Osteoblast (primary cell): ENCODE measurements around the gene ASB2. TPM values are rescaled to one million over a fixed set of nuclear protein-coding genes. Genes with fewer than 3 reads are reported as not detected.

Experiments
- DNase-seq: peaks from one replicate; pipeline ENCODE4 v3.0.0; 2011; ENCODE audit warnings: low spot score, mixed read lengths; ENCODE audit not compliant: insufficient read length; ENCODE audit errors: missing footprints
- H2AFZ ChIP-seq: 2 replicates; pipeline ENCODE4 v1.6.0; 2011; ENCODE audit warnings: mild to moderate bottlenecking, low read length
- H3K27ac ChIP-seq: 2 replicates; pipeline ENCODE4 v1.5.1; 2011; ENCODE audit warnings: mild to moderate bottlenecking, low read depth, low read length, moderate library complexity
- H3K27me3 ChIP-seq: 2 replicates; pipeline ENCODE4 v1.6.0; 2012; ENCODE audit warnings: mild to moderate bottlenecking, control low read depth, inconsistent platforms, low read length, moderate library complexity; ENCODE audit not compliant: insufficient read depth
- H3K36me3 ChIP-seq: 2 replicates; pipeline ENCODE4 v1.5.1; 2011; ENCODE audit warnings: mild to moderate bottlenecking, low read length, control low read depth, moderate library complexity; ENCODE audit not compliant: insufficient read depth
- H3K4me1 ChIP-seq: 2 replicates; pipeline ENCODE4 v1.5.1; 2011; ENCODE audit warnings: mild to moderate bottlenecking, low read length, control low read depth, moderate library complexity; ENCODE audit not compliant: insufficient read depth
- H3K4me2 ChIP-seq: 2 replicates; pipeline ENCODE4 v1.6.0; 2011; ENCODE audit warnings: mild to moderate bottlenecking, low read length; ENCODE audit not compliant: insufficient read depth
- H3K4me3 ChIP-seq: fragments of 200-600 bp; sonication (generic); 3 replicates; pipeline ENCODE4 v1.5.1; 2012; ENCODE audit warnings: mild to moderate bottlenecking, low read length, inconsistent platforms; ENCODE audit not compliant: insufficient read depth
- H3K79me2 ChIP-seq: 2 replicates; pipeline ENCODE4 v1.6.0; 2012; ENCODE audit warnings: mild to moderate bottlenecking, low read length, control low read depth, inconsistent platforms; ENCODE audit not compliant: insufficient read depth
- H3K9me3 ChIP-seq: 2 replicates; pipeline ENCODE4 v1.5.1; 2011; ENCODE audit warnings: low read depth, low read length, control low read depth
- H4K20me1 ChIP-seq: 2 replicates; pipeline ENCODE4 v1.6.0; 2012; ENCODE audit warnings: mild to moderate bottlenecking, low read length, control low read depth; ENCODE audit not compliant: insufficient read depth
- total RNA-seq: library from RNA; depleted of rRNA; stranded (reverse); fragments of >200 nt; gene quantifications from 2 replicates; pipeline ENCODE4 v1.2.3, GENCODE V29; 2012
- TF ChIP-seq, protein P1 (sequence below): IDR thresholded peaks from 2 replicates; pipeline ENCODE4 v1.5.1; 2011; ENCODE audit warnings: mild to moderate bottlenecking, low read depth, low read length, moderate library complexity; ENCODE audit errors: extremely low read depth

ASB2 gene
- 0.88 and 1.1 TPM in 2 replicates for total RNA-seq

GRCh38 chr14:93976477-93977057, at the start of gene ASB2:
ASB2 (minus strand) TSS chr14:93976570; CDS start chr14:93964539, 12,031 bp downstream.
- Histone ChIP-seq H3K4me1 (peaks cover 10% of the 10 kb centered on the region), H4K20me1 (no peaks in the 10 kb centered on the region), H3K27ac (no peak within 1 kb of the TSS), H3K36me3 (no peaks in the 10 kb centered on the region), H3K79me2 (no peaks in the 10 kb centered on the region), H2AFZ (peak within 1 kb of the TSS; percentile 72), H3K27me3 (no peaks in the 10 kb centered on the region), H3K4me3 (peak within 1 kb of the TSS; percentile 20), H3K4me2 (peak within 1 kb of the TSS; percentile 69), H3K9me3 (no peaks in the 10 kb centered on the region)
- DNase-seq = peak; percentile 74
- TF ChIP-seq, protein P1, sequence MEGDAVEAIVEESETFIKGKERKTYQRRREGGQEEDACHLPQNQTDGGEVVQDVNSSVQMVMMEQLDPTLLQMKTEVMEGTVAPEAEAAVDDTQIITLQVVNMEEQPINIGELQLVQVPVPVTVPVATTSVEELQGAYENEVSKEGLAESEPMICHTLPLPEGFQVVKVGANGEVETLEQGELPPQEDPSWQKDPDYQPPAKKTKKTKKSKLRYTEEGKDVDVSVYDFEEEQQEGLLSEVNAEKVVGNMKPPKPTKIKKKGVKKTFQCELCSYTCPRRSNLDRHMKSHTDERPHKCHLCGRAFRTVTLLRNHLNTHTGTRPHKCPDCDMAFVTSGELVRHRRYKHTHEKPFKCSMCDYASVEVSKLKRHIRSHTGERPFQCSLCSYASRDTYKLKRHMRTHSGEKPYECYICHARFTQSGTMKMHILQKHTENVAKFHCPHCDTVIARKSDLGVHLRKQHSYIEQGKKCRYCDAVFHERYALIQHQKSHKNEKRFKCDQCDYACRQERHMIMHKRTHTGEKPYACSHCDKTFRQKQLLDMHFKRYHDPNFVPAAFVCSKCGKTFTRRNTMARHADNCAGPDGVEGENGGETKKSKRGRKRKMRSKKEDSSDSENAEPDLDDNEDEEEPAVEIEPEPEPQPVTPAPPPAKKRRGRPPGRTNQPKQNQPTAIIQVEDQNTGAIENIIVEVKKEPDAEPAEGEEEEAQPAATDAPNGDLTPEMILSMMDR = no peak

DNA sequence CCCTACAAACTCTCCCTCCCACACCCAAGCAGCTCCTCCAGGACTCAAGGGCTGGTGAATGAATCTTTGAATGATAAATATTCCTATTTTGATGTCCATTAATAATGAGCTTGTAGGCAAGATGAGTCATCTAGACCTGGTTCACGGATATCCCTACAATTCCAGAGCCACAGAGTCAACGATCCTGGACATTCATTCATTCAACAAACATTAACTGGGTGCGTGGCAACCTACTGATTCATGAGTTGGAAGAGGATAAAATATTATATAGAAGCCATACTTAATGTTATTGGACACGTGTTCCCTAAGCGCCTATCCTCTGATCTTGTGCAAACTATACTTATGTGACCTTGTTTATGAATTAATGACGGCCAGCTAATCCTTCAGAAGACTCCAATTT, 49.4 kb upstream of the ASB2 start:
- Histone ChIP-seq H3K79me2 (no peaks in the 10 kb centered on the region), H3K36me3 (no peaks in the 10 kb centered on the region), H3K4me3 (peak overlapping the region; percentile 78), H3K27me3 (no peaks in the 10 kb centered on the region), H3K4me2 (peak overlapping the region; percentile 79), H3K27ac (no peak overlapping the region), H4K20me1 (peaks cover 3% of the 10 kb centered on the region), H2AFZ (peak overlapping the region; percentile 79), H3K9me3 (no peaks in the 10 kb centered on the region), H3K4me1 (peaks cover 11% of the 10 kb centered on the region)
- no peak for DNase-seq
- TF ChIP-seq, protein P1 = no peak

- Histone ChIP-seq H3K4me1 (peaks cover 11% of the 10 kb centered on the region), H3K4me3 (no peak overlapping the region), H2AFZ (no peak overlapping the region), H3K79me2 (no peaks in the 10 kb centered on the region), H4K20me1 (no peaks in the 10 kb centered on the region), H3K4me2 (no peak overlapping the region), H3K27me3 (no peaks in the 10 kb centered on the region), H3K36me3 (no peaks in the 10 kb centered on the region), H3K9me3 (no peaks in the 10 kb centered on the region), H3K27ac (no peak overlapping the region)
- TF ChIP-seq, protein P1 = no peak
- peak; percentile 46 for DNase-seq
Observed at GRCh38 chr14:94024549-94024948, 48.2 kb upstream of the ASB2 start.

DNA sequence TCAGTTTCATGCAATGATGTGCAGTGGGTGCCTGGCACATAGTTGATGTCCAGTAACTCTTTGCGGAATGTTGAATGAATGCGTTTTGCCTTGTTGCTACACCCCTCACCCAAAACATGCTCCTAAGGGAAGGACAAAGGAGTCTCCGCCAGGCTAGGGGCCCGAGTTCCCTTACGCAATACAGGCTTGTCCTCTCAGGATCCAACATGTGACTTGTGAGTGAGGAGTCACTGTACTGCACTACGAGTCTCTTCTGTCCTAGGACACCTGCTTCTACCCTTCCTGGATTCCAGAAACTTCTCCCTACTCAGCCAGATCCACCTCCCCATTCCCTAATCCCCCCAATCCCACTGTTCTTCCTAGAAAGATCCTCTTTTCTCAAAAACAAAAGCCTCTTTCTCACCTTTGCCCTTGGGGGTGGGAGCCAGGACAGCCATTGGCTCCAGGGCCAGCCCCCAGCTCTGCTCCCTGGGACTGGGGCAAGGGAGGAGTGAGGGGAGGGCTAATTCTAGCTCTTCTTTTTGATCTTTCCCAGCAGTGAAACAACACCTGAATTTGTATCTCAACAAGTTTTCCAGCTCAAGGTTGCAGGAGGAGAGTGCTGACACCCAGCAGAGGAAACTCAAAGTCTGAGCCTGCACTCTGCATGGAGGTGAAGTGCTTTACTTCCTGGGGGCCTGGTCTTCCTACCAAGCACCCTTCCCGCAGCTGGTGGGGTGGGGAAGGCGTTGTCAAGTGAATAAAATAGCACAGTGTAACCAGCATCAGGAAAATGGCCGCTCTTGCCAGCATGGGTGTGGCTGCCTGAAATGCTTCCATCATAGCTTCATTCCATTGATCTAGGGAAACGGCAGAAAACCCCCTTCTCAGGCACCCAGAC, 46.4 kb upstream of the ASB2 start:
- no peak overlapping the region for H2AFZ ChIP-seq
- no peaks in the 10 kb centered on the region for H3K79me2 ChIP-seq
- no peaks in the 10 kb centered on the region for H4K20me1 ChIP-seq

More for the DNA sequence above, 46.4 kb upstream of the ASB2 start:
- no peak overlapping the region for H3K27ac ChIP-seq
- peak; percentile 53 for DNase-seq
- peaks cover 11% of the 10 kb centered on the region for H3K4me1 ChIP-seq
- H3K36me3 ChIP-seq = no peaks in the 10 kb centered on the region
- H3K4me2 ChIP-seq = no peak overlapping the region
- TF ChIP-seq, protein P1 = no peak
- peaks cover 6% of the 10 kb centered on the region for H3K27me3 ChIP-seq
- no peaks in the 10 kb centered on the region for H3K9me3 ChIP-seq
- H3K4me3 ChIP-seq = no peak overlapping the region
